ENCODE measurements around the gene TNFRSF19.

- TF ChIP-seq EZH2 (IDR thresholded peaks at IDR 0.05; ENCODE audit: low read depth) (no peak), CTCF (conservative IDR thresholded peaks at IDR 0.05) (no peak)
These were observed 127.6 kb downstream of the TNFRSF19 start for GRCh38 chr13:23697772-23698313.

Data from PC-9 (cell line).